Measurements from ENCODE around the gene PRCC.

DNA sequence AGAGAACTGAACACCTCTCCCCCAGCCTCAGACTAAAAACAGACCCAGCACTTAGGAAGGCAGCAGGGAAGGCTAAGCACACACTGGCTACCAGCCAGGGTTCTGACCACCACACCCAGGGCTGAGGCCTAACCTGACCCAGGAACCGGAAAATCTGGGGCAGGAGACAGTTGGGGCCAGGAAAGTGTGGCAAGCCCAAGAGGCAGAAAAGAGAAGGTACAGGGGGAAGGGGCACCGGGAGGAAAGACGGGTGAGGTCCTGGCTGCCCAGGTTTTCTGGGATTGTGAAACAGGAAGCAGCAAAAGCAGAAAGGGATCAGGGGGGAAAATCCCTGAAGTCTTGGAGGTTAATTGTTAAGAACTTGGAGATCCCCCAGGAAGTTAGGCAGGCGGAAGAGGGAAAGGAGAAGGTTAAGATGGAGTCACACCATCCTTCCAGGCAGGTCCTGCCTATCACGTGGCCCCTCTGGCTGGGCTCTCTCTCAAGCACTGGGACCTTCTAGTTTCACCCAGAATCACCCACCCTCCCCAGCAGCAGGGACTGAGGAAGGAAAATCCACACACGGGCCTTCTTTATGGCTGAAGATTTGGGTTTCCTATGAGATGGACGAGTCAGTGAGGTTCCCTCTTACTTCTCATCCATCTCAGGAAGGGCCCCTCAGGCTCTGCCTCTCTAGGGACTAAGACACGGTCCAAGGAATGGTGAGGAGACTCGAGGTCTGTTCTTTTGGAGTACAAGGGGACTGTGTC is 18.5 kb upstream of the PRCC start:
- TF ChIP-seq, protein P1, sequence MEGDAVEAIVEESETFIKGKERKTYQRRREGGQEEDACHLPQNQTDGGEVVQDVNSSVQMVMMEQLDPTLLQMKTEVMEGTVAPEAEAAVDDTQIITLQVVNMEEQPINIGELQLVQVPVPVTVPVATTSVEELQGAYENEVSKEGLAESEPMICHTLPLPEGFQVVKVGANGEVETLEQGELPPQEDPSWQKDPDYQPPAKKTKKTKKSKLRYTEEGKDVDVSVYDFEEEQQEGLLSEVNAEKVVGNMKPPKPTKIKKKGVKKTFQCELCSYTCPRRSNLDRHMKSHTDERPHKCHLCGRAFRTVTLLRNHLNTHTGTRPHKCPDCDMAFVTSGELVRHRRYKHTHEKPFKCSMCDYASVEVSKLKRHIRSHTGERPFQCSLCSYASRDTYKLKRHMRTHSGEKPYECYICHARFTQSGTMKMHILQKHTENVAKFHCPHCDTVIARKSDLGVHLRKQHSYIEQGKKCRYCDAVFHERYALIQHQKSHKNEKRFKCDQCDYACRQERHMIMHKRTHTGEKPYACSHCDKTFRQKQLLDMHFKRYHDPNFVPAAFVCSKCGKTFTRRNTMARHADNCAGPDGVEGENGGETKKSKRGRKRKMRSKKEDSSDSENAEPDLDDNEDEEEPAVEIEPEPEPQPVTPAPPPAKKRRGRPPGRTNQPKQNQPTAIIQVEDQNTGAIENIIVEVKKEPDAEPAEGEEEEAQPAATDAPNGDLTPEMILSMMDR (IDR thresholded peaks at IDR 0.05; ENCODE audit: low read length) = no peak
- TF ChIP-seq EZH2 (IDR thresholded peaks at IDR 0.05; ENCODE audit: borderline replicate concordance, low read length) = no peak
